ENCODE results near the gene ZNF827.

GRCh38 chr4:145784036-145784435 lies 154.6 kb downstream of the ZNF827 start:
- TF ChIP-seq CTCF (IDR thresholded peaks at IDR 0.05 in 4 of 5, conservative IDR thresholded peaks at IDR 0.05 in 1 of 5) (no peak), POLR2A (IDR thresholded peaks at IDR 0.05) (no peak)

Data from gastrocnemius medialis (tissue), 4 donors.